Activated naive CD4-positive, alpha-beta T cell treated with anti-CD3 and anti-CD28 coated beads, Interleukin-2, amount 50 U/mL, for 72 hours (primary cell): ENCODE results near the gene FCHSD2. TPM values are rescaled to one million over a fixed set of nuclear protein-coding genes. Genes with fewer than 3 reads are reported as not detected.
"Not testable (repeated sequence)": the region's sequence is repeated elsewhere in the genome, so short reads cannot be mapped to it uniquely, and the experiment has no call there.

Experiments
- ATAC-seq, 2 donors: fragments of 150-1000 bp; cut with Tn5 transposase; 2 replicates each; pipeline ENCODE4 v1.10.0; 2021; ENCODE audit warnings: mild to moderate bottlenecking in 2 of 2, moderate library complexity in 2 of 2
- DNase-seq, 2 donors: peaks; one replicate each; pipeline ENCODE4 v3.0.0; 2021 to 2022; ENCODE audit warnings: low spot score in 2 of 2
- H3K27ac Mint-ChIP-seq, 2 donors: one replicate each; pipeline ENCODE4 v1.8.0; 2022; ENCODE audit warnings: mild to moderate bottlenecking in 2 of 2, mixed read lengths in 2 of 2
- H3K36me3 Mint-ChIP-seq, 2 donors: one replicate each; pipeline ENCODE4 v1.8.0; 2022; ENCODE audit warnings: mixed read lengths in 2 of 2
- H3K9me3 Mint-ChIP-seq, 2 donors: one replicate each; pipeline ENCODE4 v1.8.0; 2022; ENCODE audit warnings: mixed read lengths in 2 of 2
- total RNA-seq, 2 donors: library from RNA; stranded (reverse); gene quantifications; one replicate each; pipeline ENCODE4 v1.2.3, GENCODE V29; 2022

FCHSD2 gene
- total RNA-seq, 2 donors from 2014 or later = 10.3 to 32.4 TPM

DNA sequence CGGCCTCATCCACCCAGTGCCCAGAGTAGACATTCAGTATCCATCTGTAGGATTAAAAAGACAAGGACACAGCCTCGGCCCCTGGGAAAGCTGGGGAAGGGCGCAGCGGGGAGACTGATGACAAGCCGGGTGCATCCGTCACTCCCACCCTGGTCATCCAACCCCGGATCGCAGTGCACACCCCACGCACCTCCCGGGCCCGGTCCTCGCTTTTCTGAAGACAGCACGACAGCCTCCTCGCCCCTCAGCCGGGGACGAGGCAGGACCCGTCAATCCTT, 1.1 kb downstream of the FCHSD2 start:
- Mint-ChIP-seq H3K27ac (peak overlapping the region; percentile 87 to 94), H3K36me3 (peaks cover 5 to 21% of the 10 kb centered on the region in 2 donors), H3K9me3 (no peaks in the 10 kb centered on the region)
- peak in 1 of 2 donors; percentile 16 for ATAC-seq
- peak in 1 of 2 donors; percentile 31 for DNase-seq

- peak overlapping the region; percentile 85 to 94 for H3K27ac Mint-ChIP-seq
- H3K36me3 Mint-ChIP-seq = peaks cover 5 to 21% of the 10 kb centered on the region in 2 donors
- H3K9me3 Mint-ChIP-seq = no peaks in the 10 kb centered on the region
- ATAC-seq = no peak
- DNase-seq = no peak
Observed at GRCh38 chr11:73140213-73141030, 1.7 kb downstream of the FCHSD2 start.

DNA sequence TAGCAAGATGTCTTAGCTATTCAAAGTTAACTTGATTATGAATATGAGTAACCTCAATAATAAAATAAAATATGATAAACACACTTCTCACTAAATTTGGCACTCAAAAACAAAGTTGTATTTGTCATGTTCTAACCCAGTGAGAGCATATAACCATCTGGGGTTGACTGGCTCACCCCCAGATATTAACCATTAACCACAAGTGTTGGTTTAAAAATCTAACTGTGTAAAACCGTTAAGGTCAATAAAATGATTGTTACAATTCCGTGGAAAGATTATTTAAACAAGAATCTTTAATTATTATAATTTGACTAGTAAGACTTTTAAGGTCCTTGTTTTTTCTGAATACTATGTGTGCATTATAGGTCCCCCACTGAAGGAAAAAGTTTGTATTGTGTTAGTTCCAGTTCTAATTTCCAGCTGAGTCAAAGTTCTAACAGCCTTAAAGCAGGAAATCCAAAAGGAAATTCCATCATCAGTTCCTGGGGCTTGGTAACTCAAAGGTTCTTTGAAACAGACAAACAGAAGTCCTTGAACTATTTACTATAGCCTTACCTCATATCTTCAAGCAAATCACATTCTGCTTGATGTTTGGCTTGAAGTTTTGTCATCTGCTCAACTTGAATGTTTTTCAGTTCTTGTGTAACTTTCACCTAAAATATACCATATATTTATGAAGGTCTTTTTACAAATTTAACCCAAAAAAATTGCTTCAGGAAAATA, 2.5 kb downstream of the FCHSD2 start:
- Mint-ChIP-seq H3K36me3 (peaks cover 5 to 21% of the 10 kb centered on the region in 2 donors), H3K9me3 (no peaks in the 10 kb centered on the region), H3K27ac (peak overlapping the region in 1 of 2 donors; percentile 85)
- DNase-seq = no peak
- ATAC-seq = no peak

DNA sequence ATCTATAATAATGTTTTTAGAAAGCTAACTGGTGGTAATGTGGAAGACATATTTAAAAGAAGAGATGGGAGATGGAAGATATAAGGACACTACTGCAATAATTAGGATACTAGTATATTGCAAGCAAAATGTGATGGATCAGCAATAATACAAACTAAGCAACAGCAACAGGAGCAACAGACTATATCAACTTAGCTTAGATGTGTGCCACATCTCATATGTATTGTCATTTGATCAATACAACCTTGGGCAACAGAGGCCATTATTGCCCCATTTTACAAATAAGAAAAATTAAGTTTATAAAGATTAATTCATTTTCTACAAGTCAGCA, 4.2 kb downstream of the FCHSD2 start:
- Mint-ChIP-seq H3K27ac (no peak overlapping the region), H3K9me3 (no peaks in the 10 kb centered on the region), H3K36me3 (peaks cover 5 to 21% of the 10 kb centered on the region in 2 donors)
- DNase-seq (no peak), ATAC-seq (no peak)

DNA sequence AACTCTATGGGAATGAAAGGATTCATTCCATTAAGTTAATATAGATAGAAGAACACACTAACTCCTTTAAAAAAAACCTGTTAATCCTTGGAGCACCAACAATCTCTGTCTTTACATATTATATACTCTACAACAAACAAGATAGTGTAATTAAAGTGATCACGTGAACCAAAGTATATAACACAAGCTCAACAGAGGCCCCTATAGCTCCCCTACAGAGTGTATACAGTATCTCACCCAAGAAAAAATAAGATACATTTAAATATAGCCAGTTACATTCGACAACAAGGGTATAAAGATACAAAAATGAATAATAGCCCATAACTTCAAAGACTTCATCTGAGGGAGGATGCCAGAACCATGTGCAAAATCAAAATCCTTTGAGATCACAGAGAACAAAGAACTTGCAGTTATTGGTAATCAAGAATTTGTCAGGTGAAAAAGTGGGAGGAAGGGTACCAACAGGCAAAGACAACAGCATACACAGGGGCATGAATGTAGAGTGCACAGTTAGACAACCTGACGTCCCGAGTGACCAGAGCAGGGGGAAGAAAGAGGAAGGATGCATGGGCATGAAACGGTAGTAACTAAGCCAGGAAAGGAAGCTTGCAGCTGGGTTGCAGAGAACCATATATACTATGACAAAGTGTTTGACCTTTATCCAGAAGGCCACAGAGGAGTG, 4.7 kb downstream of the FCHSD2 start:
- no peaks in the 10 kb centered on the region for H3K9me3 Mint-ChIP-seq
- ATAC-seq (no peak), DNase-seq (no peak)
- H3K36me3 Mint-ChIP-seq = peaks cover 5 to 21% of the 10 kb centered on the region in 2 donors
- H3K27ac Mint-ChIP-seq = no peak overlapping the region

DNA sequence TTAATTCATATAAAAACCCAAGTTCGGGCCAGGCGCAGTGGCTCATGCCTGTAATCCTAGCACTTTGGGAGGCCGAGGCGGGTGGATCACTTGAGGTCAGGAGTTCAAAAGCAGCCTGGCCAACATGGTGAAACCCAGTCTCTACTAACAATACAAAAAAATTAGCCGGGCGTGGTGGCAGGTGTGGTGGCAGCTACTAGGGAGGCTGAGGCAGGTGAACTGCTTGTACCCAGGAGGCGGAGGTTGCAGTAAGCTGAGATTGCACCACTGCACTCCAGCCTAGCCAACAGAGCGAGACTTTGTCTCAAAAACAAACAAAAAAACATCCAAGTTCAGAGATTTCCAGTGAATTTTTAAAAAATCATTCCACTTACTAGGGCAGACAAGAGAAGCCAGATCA, 5.4 kb downstream of the FCHSD2 start:
- H3K9me3 Mint-ChIP-seq, DNase-seq, H3K27ac Mint-ChIP-seq, ATAC-seq: not testable (repeated sequence)
- peaks cover 5 to 21% of the 10 kb centered on the region in 2 donors for H3K36me3 Mint-ChIP-seq

GRCh38 chr11:73135346-73136284, 6.5 kb downstream of the FCHSD2 start:
- Mint-ChIP-seq H3K36me3 (peaks cover 2 to 18% of the 10 kb centered on the region in 2 donors), H3K27ac (no peak overlapping the region), H3K9me3 (no peaks in the 10 kb centered on the region)
- DNase-seq (no peak), ATAC-seq (no peak)

DNA sequence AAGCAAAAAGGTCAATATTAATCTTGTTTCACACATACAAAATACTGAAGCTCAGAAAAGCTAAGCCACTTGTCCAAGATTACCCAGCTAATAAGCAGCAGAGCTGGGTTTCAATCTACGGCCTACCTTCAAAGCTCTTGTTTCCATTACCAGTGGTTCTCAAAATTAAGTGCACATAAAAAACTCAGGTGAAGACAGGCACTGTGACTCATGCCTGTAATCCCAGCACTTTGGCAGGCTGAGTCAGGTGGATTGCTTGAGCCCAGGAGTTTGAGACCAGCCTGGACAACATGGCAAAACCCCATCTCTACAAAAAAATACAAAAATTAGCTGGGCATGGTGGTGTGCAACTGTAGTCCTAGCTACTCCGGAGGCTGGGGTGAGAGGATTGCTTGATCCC, 9.8 kb downstream of the FCHSD2 start:
- H3K9me3 Mint-ChIP-seq, H3K27ac Mint-ChIP-seq, ATAC-seq, H3K36me3 Mint-ChIP-seq, DNase-seq: not testable (repeated sequence)

DNA sequence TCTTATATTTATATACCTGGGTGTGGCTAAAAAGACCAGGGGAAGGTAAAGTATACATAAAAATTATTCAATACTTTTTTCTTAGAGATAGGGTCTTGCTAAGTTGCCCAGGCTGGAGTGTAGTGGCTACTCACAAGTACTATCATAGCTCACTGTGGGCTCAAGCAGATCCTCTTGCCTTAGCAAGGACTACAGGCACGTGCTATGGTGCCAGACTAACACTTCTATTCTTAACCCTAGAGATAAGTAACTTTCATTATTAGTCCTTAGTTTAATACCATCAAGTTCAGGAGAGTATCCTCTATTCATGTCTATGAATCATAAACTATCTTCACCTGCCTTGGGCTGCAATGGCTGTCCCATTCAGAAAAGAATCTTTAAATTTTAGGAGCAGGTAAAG, 11.9 kb downstream of the FCHSD2 start:
- Mint-ChIP-seq H3K36me3 (peaks cover 6% of the 10 kb centered on the region in 2 donors), H3K9me3 (peaks cover 0 to 3% of the 10 kb centered on the region in 2 donors), H3K27ac (no peak overlapping the region)
- DNase-seq (no peak), ATAC-seq (no peak)

GRCh38 chr11:73129198-73129597, 12.9 kb downstream of the FCHSD2 start:
- no peak for DNase-seq
- peaks cover 0 to 3% of the 10 kb centered on the region in 2 donors for H3K9me3 Mint-ChIP-seq
- no peak overlapping the region for H3K27ac Mint-ChIP-seq
- H3K36me3 Mint-ChIP-seq = peaks cover 6 to 14% of the 10 kb centered on the region in 2 donors
- ATAC-seq = no peak

- Mint-ChIP-seq H3K27ac (no peak overlapping the region), H3K9me3 (peaks cover 0 to 3% of the 10 kb centered on the region in 2 donors), H3K36me3 (peaks cover 6 to 14% of the 10 kb centered on the region in 2 donors)
- DNase-seq (no peak), ATAC-seq (no peak)
Observed at GRCh38 chr11:73126804-73127480, 15.2 kb downstream of the FCHSD2 start.

DNA sequence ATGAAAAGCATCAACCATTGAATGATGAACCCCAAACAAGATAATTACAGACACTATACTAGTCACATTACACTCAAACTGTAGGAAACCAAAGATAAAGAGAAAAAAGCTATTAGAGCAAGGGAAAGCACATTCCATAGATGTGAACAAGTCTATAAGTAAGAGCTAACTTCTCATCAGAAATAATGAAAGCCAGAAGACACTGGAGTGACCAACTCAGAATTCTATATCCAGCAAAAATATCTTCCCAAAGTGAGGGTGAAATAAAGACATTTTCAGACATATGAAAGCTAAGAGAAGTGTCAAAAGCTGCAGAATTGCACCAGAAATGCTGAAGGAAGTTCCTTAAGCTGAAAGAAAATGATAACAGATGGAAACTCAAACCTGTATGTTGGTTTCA, 17.3 kb downstream of the FCHSD2 start:
- no peak for ATAC-seq
- no peak overlapping the region for H3K27ac Mint-ChIP-seq
- DNase-seq = no peak
- H3K36me3 Mint-ChIP-seq = peaks cover 6 to 14% of the 10 kb centered on the region in 2 donors
- H3K9me3 Mint-ChIP-seq = peaks cover 0 to 3% of the 10 kb centered on the region in 2 donors

GRCh38 chr11:73123892-73124291, 18.2 kb downstream of the FCHSD2 start:
- not testable (repeated sequence) for H3K9me3 Mint-ChIP-seq, H3K27ac Mint-ChIP-seq, DNase-seq, ATAC-seq
- H3K36me3 Mint-ChIP-seq = peaks cover 6 to 14% of the 10 kb centered on the region in 2 donors

DNA sequence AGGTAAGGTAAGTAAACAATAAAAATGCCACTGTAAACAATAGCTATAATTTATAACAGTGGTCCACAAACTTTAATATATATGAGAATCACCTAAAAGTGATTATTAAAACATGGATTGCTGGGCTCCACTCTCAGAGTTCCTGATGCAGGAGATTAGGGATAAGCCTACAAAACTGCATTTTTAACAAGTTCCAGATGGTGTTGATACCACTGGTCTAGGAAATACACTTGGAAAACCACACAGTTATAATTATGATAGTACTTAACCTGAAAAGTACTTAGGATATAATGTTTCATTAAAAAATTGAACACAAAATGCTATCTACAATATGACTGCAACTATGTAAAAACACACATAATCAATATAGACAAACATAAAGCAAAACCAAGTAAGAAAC, 20.4 kb downstream of the FCHSD2 start:
- Mint-ChIP-seq H3K36me3 (peaks cover 6 to 14% of the 10 kb centered on the region in 2 donors), H3K27ac (no peak overlapping the region)

GRCh38 chr11:73117071-73117470, 25.0 kb downstream of the FCHSD2 start:
- Mint-ChIP-seq H3K9me3 (no peaks in the 10 kb centered on the region), H3K36me3 (peaks cover 0 to 9% of the 10 kb centered on the region in 2 donors), H3K27ac (no peak overlapping the region)
- ATAC-seq = no peak
- DNase-seq = no peak

More for the DNA sequence above, 20.4 kb downstream of the FCHSD2 start:
- H3K9me3 Mint-ChIP-seq = peaks cover 0 to 3% of the 10 kb centered on the region in 2 donors
- no peak for ATAC-seq
- no peak for DNase-seq

DNA sequence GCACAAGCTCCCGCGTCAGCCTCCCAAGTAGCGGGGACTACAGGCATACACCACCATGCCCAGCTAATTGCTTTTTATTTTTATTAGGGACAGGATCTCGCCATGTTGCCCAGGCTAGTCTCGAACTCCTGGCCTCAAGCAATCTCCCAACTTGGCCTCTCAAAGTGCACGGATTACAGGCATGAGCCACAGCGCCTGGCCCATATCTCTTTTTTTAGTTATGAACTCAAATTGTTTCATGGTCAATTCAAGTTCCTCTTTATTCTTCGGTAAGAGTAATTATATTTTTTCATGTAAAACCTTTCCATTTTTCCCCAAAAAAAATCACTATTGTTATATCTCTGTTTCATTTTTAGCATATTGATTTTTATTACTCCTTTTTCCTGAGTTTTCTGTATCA, 25.5 kb downstream of the FCHSD2 start:
- no peak for ATAC-seq
- DNase-seq = no peak
- no peak overlapping the region for H3K27ac Mint-ChIP-seq
- peaks cover 0 to 9% of the 10 kb centered on the region in 2 donors for H3K36me3 Mint-ChIP-seq
- no peaks in the 10 kb centered on the region for H3K9me3 Mint-ChIP-seq
